ENCODE measurements around the gene CYSRT1. TPM values are rescaled to one million over a fixed set of nuclear protein-coding genes. Genes with fewer than 3 reads are reported as not detected.

Gene CYSRT1
- polyA plus RNA-seq, 5 donors = 0.96 to 3.0 (median 2.0) TPM

DNA sequence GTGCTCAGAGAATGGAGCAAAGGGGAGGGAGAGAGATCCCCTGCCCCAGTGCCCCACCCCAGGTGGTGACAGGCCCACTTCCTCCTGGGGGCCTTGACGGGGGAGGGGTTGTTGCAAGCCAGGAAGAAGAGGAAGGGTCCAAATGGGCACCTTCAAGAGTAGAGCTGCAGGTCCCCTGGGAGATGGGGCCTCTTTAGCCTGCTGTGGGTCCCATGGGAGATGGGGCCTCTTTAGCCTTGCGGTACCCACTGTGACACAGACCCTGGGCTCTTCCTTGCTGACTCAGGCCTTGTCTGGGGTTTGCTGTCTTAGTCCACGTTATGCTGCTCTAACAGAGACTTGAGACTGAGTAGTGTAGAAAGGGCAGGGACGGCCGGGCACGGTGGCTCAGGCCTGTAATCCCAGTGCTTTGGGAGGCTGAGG, 43.0 kb downstream of the CYSRT1 start:
- DNase-seq = no peak

DNA sequence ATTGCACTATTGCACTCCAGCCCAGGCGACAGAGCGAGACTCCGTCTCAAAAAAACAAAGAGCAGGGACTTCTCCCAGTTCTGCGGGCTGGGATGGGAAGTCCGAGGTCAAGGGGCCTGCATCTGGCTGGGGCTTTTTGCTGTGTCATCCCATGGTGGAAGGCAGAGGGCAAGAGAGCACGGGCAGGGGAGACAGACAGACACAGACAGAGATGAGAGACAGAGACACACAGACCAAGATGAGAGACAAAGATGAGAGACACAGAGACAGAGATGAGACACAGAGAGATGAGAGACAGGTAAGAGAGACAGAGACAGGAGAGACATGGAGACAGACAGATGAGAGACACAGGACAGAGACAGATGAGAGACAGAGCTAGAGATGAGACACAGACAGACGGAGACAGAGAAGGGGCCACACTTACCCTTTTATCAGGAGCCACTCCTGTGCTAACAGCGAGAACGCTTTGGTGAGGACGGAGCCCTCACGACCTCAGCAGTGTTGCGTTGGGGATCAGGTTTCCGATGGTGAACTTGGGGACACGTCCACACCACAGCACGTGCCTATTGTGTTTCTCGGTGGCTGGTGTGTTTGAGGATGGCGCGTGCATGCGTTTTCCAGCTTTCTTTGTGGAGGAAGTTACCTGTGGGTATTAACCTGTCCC, 43.7 kb downstream of the CYSRT1 start:
- no peak for DNase-seq

- DNase-seq = no peak
Observed at GRCh38 chr9:137269231-137269772, 44.3 kb downstream of the CYSRT1 start.

GRCh38 chr9:137270929-137271695, 46.1 kb downstream of the CYSRT1 start:
- no peak for DNase-seq

DNA sequence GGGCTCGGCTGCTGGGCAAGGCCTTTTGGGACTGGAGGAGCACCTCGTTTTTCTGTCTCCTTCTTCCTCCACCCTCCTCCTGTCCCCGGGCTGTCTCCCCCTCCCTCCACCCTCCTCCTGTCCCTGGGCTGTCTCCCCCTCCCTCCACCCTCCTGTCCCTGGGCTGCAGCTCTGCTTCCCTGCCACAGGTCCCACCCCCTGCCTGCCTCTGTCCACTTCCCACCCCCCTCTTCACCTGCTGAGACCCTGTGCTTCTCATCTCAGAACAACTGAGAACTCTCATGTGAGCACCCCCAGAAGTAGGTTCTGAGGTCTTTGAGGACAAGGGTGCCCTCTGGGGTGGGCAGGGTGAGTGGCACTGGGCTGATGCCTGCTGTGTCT, 46.7 kb downstream of the CYSRT1 start:
- DNase-seq = no peak

DNA sequence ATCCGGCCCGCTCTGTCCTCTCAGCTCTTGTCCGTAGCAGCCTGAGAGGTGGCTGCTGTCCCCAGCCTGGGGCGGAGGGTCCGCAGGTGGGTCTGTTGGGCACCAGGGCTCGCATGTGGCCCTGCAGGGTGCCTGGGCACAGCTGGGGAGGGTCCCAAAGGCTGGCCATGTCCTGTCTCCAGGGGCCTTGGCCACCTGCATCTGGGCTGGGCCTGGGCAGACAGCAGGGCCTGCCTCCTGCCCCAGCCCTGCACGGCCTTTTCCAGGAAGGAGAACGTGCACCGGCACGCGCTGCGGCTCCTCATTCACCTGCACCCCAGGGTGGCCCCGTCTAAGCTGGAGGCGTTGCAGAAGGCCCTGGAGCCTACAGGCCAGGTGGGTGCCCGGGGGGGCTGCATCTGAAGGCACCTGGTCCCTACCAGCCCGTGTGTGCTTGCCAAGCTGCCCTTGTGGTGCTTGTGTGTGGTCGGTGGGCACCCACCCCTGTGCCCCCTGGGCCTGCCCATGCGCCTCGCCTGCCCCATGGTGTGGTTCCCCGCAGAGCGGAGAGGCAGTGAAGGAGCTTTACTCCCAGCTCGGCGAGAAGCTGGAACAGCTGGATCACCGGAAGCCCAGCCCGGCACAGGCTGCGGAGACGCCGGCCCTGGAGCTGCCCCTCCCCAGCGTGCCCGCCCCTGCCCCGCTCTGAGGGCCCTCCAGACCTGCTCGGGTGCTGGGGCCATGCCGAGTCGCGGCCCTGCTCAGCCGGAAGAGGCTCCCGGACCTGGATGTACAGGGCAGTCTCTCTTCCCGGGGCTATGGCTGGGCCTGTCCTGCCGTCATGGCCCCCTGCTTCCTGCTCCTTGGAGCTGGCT, 47.5 kb downstream of the CYSRT1 start:
- no peak for DNase-seq

GRCh38 chr9:137273095-137273490, 48.1 kb downstream of the CYSRT1 start:
- DNase-seq = no peak

GRCh38 chr9:137273611-137274320, 48.8 kb downstream of the CYSRT1 start:
- no peak for DNase-seq

DNA sequence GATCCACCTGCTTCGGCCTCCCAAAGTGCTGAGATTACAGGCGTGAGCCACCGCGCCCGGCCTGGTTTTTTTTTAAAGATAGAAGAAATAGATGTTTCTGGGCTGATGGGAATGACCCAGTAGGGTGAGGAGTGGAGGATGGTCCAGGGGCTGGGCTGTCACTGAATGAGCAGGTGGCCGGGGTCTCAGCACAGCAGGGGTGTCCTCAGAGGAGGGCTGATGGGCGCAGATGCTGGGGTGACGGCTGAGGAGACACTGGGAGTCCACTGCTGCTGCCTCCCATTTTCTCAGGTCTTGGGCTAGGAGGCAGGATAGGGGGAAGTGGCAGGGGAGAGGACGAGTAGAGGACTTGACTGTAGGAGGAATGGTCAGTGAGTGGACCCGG, 50.2 kb downstream of the CYSRT1 start:
- DNase-seq = no peak

Other genes with a start within 250 kb of the CYSRT1 start
- gene PTGDS, start 247.7 kb upstream of the CYSRT1 start, polyA plus RNA-seq (ENCODE audit: insufficient read depth in 1 of 5, insufficient read length in 5 of 5, low replicate concordance in 1 of 5) = 10 to 100 TPM; 21.1 to 66.2 (median 29.6) TPM
- gene LCNL1, start 242.2 kb upstream of the CYSRT1 start, polyA plus RNA-seq (ENCODE audit: insufficient read depth in 1 of 5, insufficient read length in 5 of 5, low replicate concordance in 1 of 5) = 1 to 10 TPM in 2 of 5 donors, under 1 TPM in 3; 0.59 to 1.9 (median 0.89) TPM
- 10 to 100 TPM; 26.2 to 57.5 (median 36.8) TPM for gene PAXX, start 232.8 kb upstream of the CYSRT1 start, polyA plus RNA-seq (ENCODE audit: insufficient read depth in 1 of 5, insufficient read length in 5 of 5, low replicate concordance in 1 of 5)
- gene CLIC3, start 228.6 kb upstream of the CYSRT1 start, polyA plus RNA-seq (ENCODE audit: insufficient read depth in 1 of 5, insufficient read length in 5 of 5, low replicate concordance in 1 of 5) = 10 to 100 TPM; 25.9 to 74.3 (median 43.8) TPM
- 10 to 100 TPM; 16.0 to 35.7 (median 21.0) TPM for gene ABCA2, start 196.9 kb upstream of the CYSRT1 start, polyA plus RNA-seq (ENCODE audit: insufficient read depth in 1 of 5, insufficient read length in 5 of 5, low replicate concordance in 1 of 5)
- under 1 TPM in 1 of 5 donors, not detected in 4; 0.08 TPM for gene FUT7, start 193.1 kb upstream of the CYSRT1 start, polyA plus RNA-seq (ENCODE audit: insufficient read depth in 1 of 5, insufficient read length in 5 of 5, low replicate concordance in 1 of 5)
- gene NPDC1, start 179.0 kb upstream of the CYSRT1 start, polyA plus RNA-seq (ENCODE audit: insufficient read depth in 1 of 5, insufficient read length in 5 of 5, low replicate concordance in 1 of 5) = 10 to 100 TPM; 20.6 to 61.5 (median 33.8) TPM
- 1 to 10 TPM; 2.0 to 5.4 (median 3.2) TPM for gene ENTPD2, start 171.1 kb upstream of the CYSRT1 start, polyA plus RNA-seq (ENCODE audit: insufficient read depth in 1 of 5, insufficient read length in 5 of 5, low replicate concordance in 1 of 5)
- 10 to 100 TPM in 3 of 5 donors, 1 to 10 TPM in 2; 8.9 to 13.7 (median 10.3) TPM for gene SAPCD2, start 154.6 kb upstream of the CYSRT1 start, polyA plus RNA-seq (ENCODE audit: insufficient read depth in 1 of 5, insufficient read length in 5 of 5, low replicate concordance in 1 of 5)
- 1 to 10 TPM; 4.6 to 8.4 (median 5.6) TPM for gene UAP1L1, start 147.7 kb upstream of the CYSRT1 start, polyA plus RNA-seq (ENCODE audit: insufficient read depth in 1 of 5, insufficient read length in 5 of 5, low replicate concordance in 1 of 5)
- 10 to 100 TPM; 50.7 to 68.6 (median 60.1) TPM for gene MAN1B1, start 138.2 kb upstream of the CYSRT1 start, polyA plus RNA-seq (ENCODE audit: insufficient read depth in 1 of 5, insufficient read length in 5 of 5, low replicate concordance in 1 of 5)
- gene DPP7, start 110.4 kb upstream of the CYSRT1 start, polyA plus RNA-seq (ENCODE audit: insufficient read depth in 1 of 5, insufficient read length in 5 of 5, low replicate concordance in 1 of 5) = 10 to 100 TPM; 27.2 to 50.4 (median 48.6) TPM
- gene GRIN1, start 86.0 kb upstream of the CYSRT1 start, polyA plus RNA-seq (ENCODE audit: insufficient read depth in 1 of 5, insufficient read length in 5 of 5, low replicate concordance in 1 of 5) = under 1 TPM; 0.12 to 0.51 (median 0.23) TPM
- gene LRRC26, start 55.1 kb upstream of the CYSRT1 start, polyA plus RNA-seq (ENCODE audit: insufficient read depth in 1 of 5, insufficient read length in 5 of 5, low replicate concordance in 1 of 5) = under 1 TPM in 4 of 5 donors, not detected in 1; 0.23 to 0.49 (median 0.37) TPM
- gene TMEM210, start 53.1 kb upstream of the CYSRT1 start, polyA plus RNA-seq (ENCODE audit: insufficient read depth in 1 of 5, insufficient read length in 5 of 5, low replicate concordance in 1 of 5) = not detected
- gene ANAPC2, start 36.6 kb upstream of the CYSRT1 start, polyA plus RNA-seq (ENCODE audit: insufficient read depth in 1 of 5, insufficient read length in 5 of 5, low replicate concordance in 1 of 5) = 10 to 100 TPM; 34.4 to 53.0 (median 44.4) TPM
- gene SSNA1, start 36.5 kb upstream of the CYSRT1 start, polyA plus RNA-seq (ENCODE audit: insufficient read depth in 1 of 5, insufficient read length in 5 of 5, low replicate concordance in 1 of 5) = 10 to 100 TPM; 34.4 to 69.2 (median 43.9) TPM
- 10 to 100 TPM in 2 of 5 donors, 1 to 10 TPM in 3; 5.9 to 12.1 (median 7.6) TPM for gene TPRN, start 24.4 kb upstream of the CYSRT1 start, polyA plus RNA-seq (ENCODE audit: insufficient read depth in 1 of 5, insufficient read length in 5 of 5, low replicate concordance in 1 of 5)
- gene TMEM203, start 19.5 kb upstream of the CYSRT1 start, polyA plus RNA-seq (ENCODE audit: insufficient read depth in 1 of 5, insufficient read length in 5 of 5, low replicate concordance in 1 of 5) = 10 to 100 TPM; 31.5 to 40.1 (median 35.4) TPM
- 10 to 100 TPM in 2 of 5 donors, 1 to 10 TPM in 3; 6.9 to 16.1 (median 9.8) TPM for gene NDOR1, start 19.5 kb upstream of the CYSRT1 start, polyA plus RNA-seq (ENCODE audit: insufficient read depth in 1 of 5, insufficient read length in 5 of 5, low replicate concordance in 1 of 5)
- 10 to 100 TPM in 1 of 5 donors, 1 to 10 TPM in 4; 3.2 to 10.8 (median 6.3) TPM for gene RNF208, start 2.9 kb upstream of the CYSRT1 start, polyA plus RNA-seq (ENCODE audit: insufficient read depth in 1 of 5, insufficient read length in 5 of 5, low replicate concordance in 1 of 5)
- gene RNF224, start 2.3 kb downstream of the CYSRT1 start, polyA plus RNA-seq (ENCODE audit: insufficient read depth in 1 of 5, insufficient read length in 5 of 5, low replicate concordance in 1 of 5) = 1 to 10 TPM; 1.5 to 3.8 (median 3.5) TPM
- 1 to 10 TPM in 4 of 5 donors, under 1 TPM in 1; 0.84 to 2.5 (median 1.9) TPM for gene SLC34A3, start 5.7 kb downstream of the CYSRT1 start, polyA plus RNA-seq (ENCODE audit: insufficient read depth in 1 of 5, insufficient read length in 5 of 5, low replicate concordance in 1 of 5)
- gene TUBB4B, start 16.1 kb downstream of the CYSRT1 start, polyA plus RNA-seq (ENCODE audit: insufficient read depth in 1 of 5, insufficient read length in 5 of 5, low replicate concordance in 1 of 5) = 100 to 1,000 TPM; 211 to 322 (median 258) TPM
- gene STPG3, start 26.1 kb downstream of the CYSRT1 start, polyA plus RNA-seq (ENCODE audit: insufficient read depth in 1 of 5, insufficient read length in 5 of 5, low replicate concordance in 1 of 5) = 1 to 10 TPM in 2 of 5 donors, under 1 TPM in 3; 0.26 to 1.5 (median 0.98) TPM
- gene NELFB, start 30.2 kb downstream of the CYSRT1 start, polyA plus RNA-seq (ENCODE audit: insufficient read depth in 1 of 5, insufficient read length in 5 of 5, low replicate concordance in 1 of 5) = 10 to 100 TPM; 43.3 to 73.2 (median 55.3) TPM
- 10 to 100 TPM in 3 of 5 donors, 1 to 10 TPM in 2; 6.6 to 17.8 (median 10.3) TPM for gene TOR4A, start 52.6 kb downstream of the CYSRT1 start, polyA plus RNA-seq (ENCODE audit: insufficient read depth in 1 of 5, insufficient read length in 5 of 5, low replicate concordance in 1 of 5)
- 10 to 100 TPM in 1 of 5 donors, 1 to 10 TPM in 4; 7.5 to 14.7 (median 9.0) TPM for gene NRARP, start 77.1 kb downstream of the CYSRT1 start, polyA plus RNA-seq (ENCODE audit: insufficient read depth in 1 of 5, insufficient read length in 5 of 5, low replicate concordance in 1 of 5)
- 10 to 100 TPM; 10.9 to 22.0 (median 15.0) TPM for gene EXD3, start 198.0 kb downstream of the CYSRT1 start, polyA plus RNA-seq (ENCODE audit: insufficient read depth in 1 of 5, insufficient read length in 5 of 5, low replicate concordance in 1 of 5)
- gene NOXA1, start 198.2 kb downstream of the CYSRT1 start, polyA plus RNA-seq (ENCODE audit: insufficient read depth in 1 of 5, insufficient read length in 5 of 5, low replicate concordance in 1 of 5) = 1 to 10 TPM; 3.9 to 8.4 (median 6.9) TPM
- gene ENTPD8, start 216.2 kb downstream of the CYSRT1 start, polyA plus RNA-seq (ENCODE audit: insufficient read depth in 1 of 5, insufficient read length in 5 of 5, low replicate concordance in 1 of 5) = under 1 TPM; 0.32 to 0.63 (median 0.52) TPM
- gene NSMF, start 234.2 kb downstream of the CYSRT1 start, polyA plus RNA-seq (ENCODE audit: insufficient read depth in 1 of 5, insufficient read length in 5 of 5, low replicate concordance in 1 of 5) = 10 to 100 TPM; 31.1 to 46.8 (median 40.3) TPM